OCI-LY1 (cell line): ENCODE data around the gene NCBP1.

Experiments
- H2AFZ ChIP-seq: fragments of 200-600 bp; sonication (generic), shearing (Covaris generic); 2 replicates; pipeline ENCODE4 v1.6.0; 2014; ENCODE audit warnings: antibody characterized with exemption, mild to moderate bottlenecking, low read length
- H3F3A ChIP-seq: fragments of 200-600 bp; sonication (generic), shearing (Covaris generic); 2 replicates; pipeline ENCODE4 v1.6.0; 2014; ENCODE audit warnings: mild to moderate bottlenecking, antibody characterized with exemption, low read length, moderate library complexity; ENCODE audit not compliant: insufficient read depth
- H3K27ac ChIP-seq: fragments of 200-600 bp; sonication (generic); 2 replicates; pipeline ENCODE4 v1.5.1; 2014; ENCODE audit warnings: low read length, mixed run types, mild to moderate bottlenecking, low read depth; ENCODE audit not compliant: poor library complexity, severe bottlenecking
- H3K27me3 ChIP-seq: fragments of 200-600 bp; sonication (generic); 2 replicates; pipeline ENCODE4 v1.6.0; 2014; ENCODE audit warnings: antibody characterized with exemption, mild to moderate bottlenecking, low read length, moderate library complexity; ENCODE audit not compliant: insufficient read depth
- H3K36me3 ChIP-seq: fragments of 200-600 bp; sonication (generic); 2 replicates; pipeline ENCODE4 v1.6.1; 2014; ENCODE audit warnings: mild to moderate bottlenecking, antibody characterized with exemption, low read length, moderate library complexity, mixed read lengths; ENCODE audit not compliant: insufficient read depth
- H3K4me1 ChIP-seq: fragments of 200-600 bp; sonication (generic); 2 replicates; pipeline ENCODE4 v1.5.1; 2014; ENCODE audit warnings: mild to moderate bottlenecking, low read length, moderate library complexity; ENCODE audit not compliant: insufficient read depth, severe bottlenecking
- H3K4me2 ChIP-seq: fragments of 200-600 bp; sonication (generic), shearing (Covaris generic); 2 replicates; pipeline ENCODE4 v1.6.1; 2014; ENCODE audit warnings: low read length
- H3K4me3 ChIP-seq: fragments of 200-600 bp; sonication (generic); 2 replicates; pipeline ENCODE4 v1.5.1; 2014; ENCODE audit warnings: low read length, low read depth, mild to moderate bottlenecking, mixed read lengths; ENCODE audit not compliant: poor library complexity, severe bottlenecking
- H3K79me2 ChIP-seq: fragments of 200-600 bp; shearing (Covaris generic); 2 replicates; pipeline ENCODE4 v1.6.1; 2016; ENCODE audit warnings: mixed run types, low read length, mixed read lengths; ENCODE audit not compliant: insufficient read depth
- H3K9ac ChIP-seq: fragments of 200-600 bp; sonication (generic), shearing (Covaris generic); 2 replicates; pipeline ENCODE4 v1.6.1; 2014; ENCODE audit warnings: mild to moderate bottlenecking, low read length, mixed read lengths
- H3K9me2 ChIP-seq: fragments of 200-600 bp; sonication (generic), shearing (Covaris generic); 2 replicates; pipeline ENCODE4 v1.6.1; 2014; ENCODE audit warnings: low read depth, mild to moderate bottlenecking, low read length, mixed read lengths
- H3K9me3 ChIP-seq: fragments of 200-600 bp; shearing (Covaris generic); 2 replicates; pipeline ENCODE4 v1.6.1; 2014; ENCODE audit warnings: low read length, mixed read lengths
- H4K20me1 ChIP-seq: fragments of 200-600 bp; sonication (generic), shearing (Covaris generic); 2 replicates; pipeline ENCODE4 v1.6.0; 2016; ENCODE audit warnings: mild to moderate bottlenecking, low read length; ENCODE audit not compliant: insufficient read depth
- CTCF ChIP-seq: fragments of 200-600 bp; sonication (generic), shearing (Covaris generic); IDR thresholded peaks from 2 replicates; pipeline ENCODE4 v1.5.1; 2017; ENCODE audit warnings: mild to moderate bottlenecking, antibody characterized with exemption, low read length, moderate library complexity, mixed read lengths
- EZH2 ChIP-seq: fragments of 200-600 bp; sonication (generic), shearing (Covaris generic); IDR thresholded peaks from 2 replicates; pipeline ENCODE4 v1.8.0; 2017; ENCODE audit warnings: borderline replicate concordance, mixed run types, mild to moderate bottlenecking, antibody characterized with exemption, low read length, moderate library complexity, mixed read lengths

The NCBP1 gene

GRCh38 chr9:97645720-97646119 is 12.1 kb downstream of the NCBP1 start:
- no peaks in the 10 kb centered on the region for H3K9me2 ChIP-seq
- no peak overlapping the region for H2AFZ ChIP-seq
- no peak overlapping the region for H3K4me2 ChIP-seq
- H3K79me2 ChIP-seq = peaks cover 20% of the 10 kb centered on the region
- H3K27ac ChIP-seq = no peak overlapping the region
- H3K27me3 ChIP-seq = no peaks in the 10 kb centered on the region
- TF ChIP-seq CTCF (no peak), EZH2 (no peak)
- no peaks in the 10 kb centered on the region for H3K9me3 ChIP-seq
- H4K20me1 ChIP-seq = no peaks in the 10 kb centered on the region
- no peaks in the 10 kb centered on the region for H3F3A ChIP-seq
- H3K4me1 ChIP-seq = no peaks in the 10 kb centered on the region
- no peak overlapping the region for H3K4me3 ChIP-seq
- H3K9ac ChIP-seq = no peak overlapping the region
- H3K36me3 ChIP-seq = peaks cover 91% of the 10 kb centered on the region

- H3K27ac ChIP-seq = no peak overlapping the region
- H3K36me3 ChIP-seq = peaks cover 92% of the 10 kb centered on the region
- H3K9me3 ChIP-seq = no peaks in the 10 kb centered on the region
- no peak overlapping the region for H3K4me3 ChIP-seq
- TF ChIP-seq EZH2 (no peak), CTCF (no peak)
- H3F3A ChIP-seq = no peaks in the 10 kb centered on the region
- no peaks in the 10 kb centered on the region for H3K9me2 ChIP-seq
- no peak overlapping the region for H3K9ac ChIP-seq
- no peak overlapping the region for H3K4me2 ChIP-seq
- no peaks in the 10 kb centered on the region for H4K20me1 ChIP-seq
- no peaks in the 10 kb centered on the region for H3K79me2 ChIP-seq
- H2AFZ ChIP-seq = no peak overlapping the region
- no peaks in the 10 kb centered on the region for H3K27me3 ChIP-seq
- no peaks in the 10 kb centered on the region for H3K4me1 ChIP-seq
Observed at GRCh38 chr9:97647996-97648395, 14.4 kb downstream of the NCBP1 start.

GRCh38 chr9:97651646-97652045 is 18.0 kb downstream of the NCBP1 start:
- Histone ChIP-seq H3K4me3 (no peak overlapping the region), H3K4me2 (no peak overlapping the region), H3K9me3 (no peaks in the 10 kb centered on the region), H4K20me1 (no peaks in the 10 kb centered on the region), H3F3A (no peaks in the 10 kb centered on the region), H2AFZ (no peak overlapping the region), H3K4me1 (no peaks in the 10 kb centered on the region), H3K27me3 (no peaks in the 10 kb centered on the region), H3K9ac (no peak overlapping the region), H3K9me2 (no peaks in the 10 kb centered on the region), H3K36me3 (peaks cover 98% of the 10 kb centered on the region), H3K79me2 (no peaks in the 10 kb centered on the region), H3K27ac (no peak overlapping the region)
- TF ChIP-seq CTCF (no peak), EZH2 (no peak)
